Endodermal cell (in vitro differentiated cells): ENCODE data around the gene CKAP2L. TPM values are rescaled to one million over a fixed set of nuclear protein-coding genes. Genes with fewer than 3 reads are reported as not detected.

Experiments used
- DNase-seq: peaks from one replicate; pipeline ENCODE4 v3.0.0-alpha.2; 2017
- H3K27ac ChIP-seq: 2 replicates; pipeline ENCODE4 v1.5.1; 2013; ENCODE audit warnings: mild to moderate bottlenecking, low read depth, low read length, moderate library complexity
- H3K27me3 ChIP-seq: 2 replicates; pipeline ENCODE4 v1.6.1; 2013; ENCODE audit warnings: mild to moderate bottlenecking, low read length, moderate library complexity; ENCODE audit not compliant: insufficient read depth, control insufficient read depth, poor library complexity, severe bottlenecking
- H3K36me3 ChIP-seq: 2 replicates; pipeline ENCODE4 v1.7.0; 2013; ENCODE audit warnings: mild to moderate bottlenecking, low read length, moderate library complexity; ENCODE audit not compliant: control insufficient read depth, insufficient read depth
- H3K4me1 ChIP-seq: one replicate; pipeline ENCODE4 v1.7.0; 2013; ENCODE audit warnings: low read length; ENCODE audit not compliant: control insufficient read depth, insufficient read depth
- H3K4me3 ChIP-seq: 2 replicates; pipeline ENCODE4 v1.5.1; 2013; ENCODE audit warnings: mild to moderate bottlenecking, low read length, moderate library complexity
- H3K9ac ChIP-seq: 2 replicates; pipeline ENCODE4 v1.6.1; 2013; ENCODE audit warnings: mild to moderate bottlenecking, low read length, moderate library complexity; ENCODE audit not compliant: poor library complexity, severe bottlenecking; ENCODE audit errors: extremely low read depth
- H3K9me3 ChIP-seq: 2 replicates; pipeline ENCODE4 v1.6.1; 2013; ENCODE audit warnings: mild to moderate bottlenecking, low read length, moderate library complexity; ENCODE audit not compliant: control insufficient read depth
- H3K27ac Mint-ChIP-seq: 2 replicates; pipeline ENCODE4 v1.8.0; 2020; ENCODE audit warnings: mixed read lengths
- H3K27me3 Mint-ChIP-seq: 2 replicates; pipeline ENCODE4 v1.8.0; 2021; ENCODE audit warnings: mild to moderate bottlenecking, mixed read lengths; ENCODE audit not compliant: insufficient read depth
- H3K36me3 Mint-ChIP-seq: 2 replicates; pipeline ENCODE4 v1.8.0; 2020; ENCODE audit warnings: low read depth, mixed read lengths
- H3K4me1 Mint-ChIP-seq: 2 replicates; pipeline ENCODE4 v1.8.0; 2020; ENCODE audit warnings: mixed read lengths
- H3K4me3 Mint-ChIP-seq: 2 replicates; pipeline ENCODE4 v1.8.0; 2020; ENCODE audit warnings: mild to moderate bottlenecking, moderate library complexity, mixed read lengths
- H3K9me3 Mint-ChIP-seq: 2 replicates; pipeline ENCODE4 v1.8.0; 2020; ENCODE audit warnings: mild to moderate bottlenecking, mixed read lengths
- WGBS, 2 experiments: methylation state at CpG; one replicate each; pipeline versions ENCODE4 v1.1.5 to v1.1.7; 2013; ENCODE audit warnings: missing lambda C conversion rate in 2 of 2, mixed read lengths in 1 of 2; ENCODE audit not compliant: insufficient coverage in 1 of 2, insufficient read length in 1 of 2; 5-methylcytosine and 5-hydroxymethylcytosine counted together
- total RNA-seq, 2 donors: library from RNA; stranded (reverse); fragmentation: NEBNext Ultra II Directional in 1 of 2; extraction: Animal tissue kit (Norgen Biotek cat#: 25700) in 1 of 2; gene quantifications; 2 replicates in 1 of 2; 3 replicates in 1 of 2; pipeline ENCODE4 v1.2.1, GENCODE V29; 2021
- TF ChIP-seq, protein P1 (sequence below): fragments of 200-600 bp; sonication (generic); conservative IDR thresholded peaks from 2 replicates; pipeline ENCODE4 v1.5.0; 2021; ENCODE audit warnings: antibody characterized with exemption, mild to moderate bottlenecking

Gene CKAP2L
- total RNA-seq, 2 donors from 2014 or later: 20.1 to 30.3 TPM

DNA sequence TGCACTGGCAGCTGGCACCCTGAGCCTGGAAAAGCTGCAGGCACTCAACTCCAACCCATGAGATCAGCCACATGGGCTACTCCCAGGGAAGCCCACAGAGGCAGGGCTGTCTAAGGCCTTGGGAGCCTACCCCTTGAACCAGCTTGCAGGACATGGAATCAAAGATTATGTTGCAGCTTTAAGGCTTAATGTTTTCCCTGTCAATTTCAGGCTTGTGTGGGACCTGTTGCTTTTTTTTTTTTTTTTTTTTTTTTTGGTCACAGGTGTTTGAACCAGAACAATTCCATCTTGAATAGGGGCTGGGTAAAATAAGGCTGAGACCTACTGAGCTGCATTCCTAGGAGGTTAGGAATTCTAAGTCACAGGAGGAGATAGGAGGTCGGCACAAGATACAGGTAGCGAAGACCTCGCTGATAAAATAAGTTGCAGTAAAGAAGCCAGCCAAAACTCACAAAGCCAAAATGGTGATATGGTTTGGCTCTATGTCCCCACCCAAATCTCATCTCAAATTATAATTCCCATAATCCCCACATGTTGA is 27.4 kb upstream of the CKAP2L start:
- Mint-ChIP-seq H3K4me1 (peaks cover 12% of the 10 kb centered on the region), H3K27me3 (no peaks in the 10 kb centered on the region), H3K4me3 (no peak overlapping the region), H3K36me3 (no peaks in the 10 kb centered on the region), H3K9me3 (no peaks in the 10 kb centered on the region), H3K27ac (no peak overlapping the region)
- Histone ChIP-seq H3K4me1 (no peaks in the 10 kb centered on the region), H3K4me3 (no peak overlapping the region), H3K9ac (no peak overlapping the region), H3K27ac (no peak overlapping the region), H3K27me3 (no peaks in the 10 kb centered on the region), H3K9me3 (no peaks in the 10 kb centered on the region), H3K36me3 (no peaks in the 10 kb centered on the region)
- DNase-seq: no peak
- TF ChIP-seq, protein P1, sequence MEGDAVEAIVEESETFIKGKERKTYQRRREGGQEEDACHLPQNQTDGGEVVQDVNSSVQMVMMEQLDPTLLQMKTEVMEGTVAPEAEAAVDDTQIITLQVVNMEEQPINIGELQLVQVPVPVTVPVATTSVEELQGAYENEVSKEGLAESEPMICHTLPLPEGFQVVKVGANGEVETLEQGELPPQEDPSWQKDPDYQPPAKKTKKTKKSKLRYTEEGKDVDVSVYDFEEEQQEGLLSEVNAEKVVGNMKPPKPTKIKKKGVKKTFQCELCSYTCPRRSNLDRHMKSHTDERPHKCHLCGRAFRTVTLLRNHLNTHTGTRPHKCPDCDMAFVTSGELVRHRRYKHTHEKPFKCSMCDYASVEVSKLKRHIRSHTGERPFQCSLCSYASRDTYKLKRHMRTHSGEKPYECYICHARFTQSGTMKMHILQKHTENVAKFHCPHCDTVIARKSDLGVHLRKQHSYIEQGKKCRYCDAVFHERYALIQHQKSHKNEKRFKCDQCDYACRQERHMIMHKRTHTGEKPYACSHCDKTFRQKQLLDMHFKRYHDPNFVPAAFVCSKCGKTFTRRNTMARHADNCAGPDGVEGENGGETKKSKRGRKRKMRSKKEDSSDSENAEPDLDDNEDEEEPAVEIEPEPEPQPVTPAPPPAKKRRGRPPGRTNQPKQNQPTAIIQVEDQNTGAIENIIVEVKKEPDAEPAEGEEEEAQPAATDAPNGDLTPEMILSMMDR: no peak
- WGBS, 2 experiments: 77 to 100% methylated on average over 2 to 3 of the region's 3 CpGs

DNA sequence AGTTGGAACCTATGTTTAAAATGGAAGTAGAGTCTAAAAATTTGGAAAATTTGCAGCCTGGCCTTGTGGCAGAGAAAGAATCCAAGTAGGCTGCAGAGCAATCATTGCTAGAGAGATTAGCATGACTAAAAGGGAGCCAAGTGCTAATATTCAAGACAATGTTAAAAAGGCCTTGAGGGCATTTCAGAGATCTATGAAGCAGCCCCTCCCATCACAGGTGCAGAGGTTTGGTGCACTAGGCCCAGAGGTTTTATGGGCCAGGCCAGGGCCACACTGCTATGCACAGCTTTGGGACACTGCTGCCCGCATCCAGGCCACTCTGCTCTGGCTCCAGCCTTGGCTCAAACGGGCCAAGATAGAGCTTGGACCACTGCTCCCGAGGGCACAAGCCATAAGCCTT is 26.6 kb upstream of the CKAP2L start:
- H3K4me1 Mint-ChIP-seq: peaks cover 12% of the 10 kb centered on the region
- Histone ChIP-seq H3K4me1 (no peaks in the 10 kb centered on the region), H3K27me3 (no peaks in the 10 kb centered on the region), H3K9ac (no peak overlapping the region), H3K4me3 (no peak overlapping the region), H3K9me3 (no peaks in the 10 kb centered on the region), H3K27ac (no peak overlapping the region), H3K36me3 (no peaks in the 10 kb centered on the region)
- no peaks in the 10 kb centered on the region for H3K36me3 Mint-ChIP-seq
- 94 to 100% methylated on average over 1 to 3 of the region's 3 CpGs for WGBS, 2 experiments
- H3K27me3 Mint-ChIP-seq: no peaks in the 10 kb centered on the region
- no peak overlapping the region for H3K4me3 Mint-ChIP-seq
- DNase-seq: no peak
- no peaks in the 10 kb centered on the region for H3K9me3 Mint-ChIP-seq
- no peak overlapping the region for H3K27ac Mint-ChIP-seq
- TF ChIP-seq, protein P1: no peak

DNA sequence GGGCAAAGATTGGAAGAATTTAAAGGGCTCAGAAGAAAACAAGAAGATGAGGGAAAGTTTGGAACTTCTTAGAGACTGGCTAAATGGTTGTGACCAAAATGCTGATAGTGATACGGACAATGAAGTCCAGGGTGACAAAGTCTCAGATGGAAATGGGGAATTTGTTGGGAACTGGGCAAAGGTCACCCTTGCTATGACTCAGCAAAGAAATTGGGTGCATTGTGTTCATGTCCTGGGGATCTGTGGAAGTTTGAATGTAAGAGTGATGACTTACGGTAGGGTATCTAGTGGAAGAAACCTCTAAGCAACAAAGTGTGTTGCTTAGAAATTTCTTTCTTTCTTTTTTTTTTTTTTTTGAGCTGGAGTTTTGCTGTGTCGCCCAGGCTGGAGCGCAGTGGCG is 25.9 kb upstream of the CKAP2L start:
- no peaks in the 10 kb centered on the region for H3K27me3 ChIP-seq
- WGBS, 2 experiments: 88 to 100% methylated on average over 1 to 5 of the region's 5 CpGs
- H3K4me1 ChIP-seq: no peaks in the 10 kb centered on the region
- no peak overlapping the region for H3K9ac ChIP-seq
- TF ChIP-seq, protein P1: no peak
- H3K36me3 ChIP-seq: no peaks in the 10 kb centered on the region
- H3K9me3 ChIP-seq: no peaks in the 10 kb centered on the region
- H3K36me3 Mint-ChIP-seq: no peaks in the 10 kb centered on the region
- DNase-seq: no peak
- H3K9me3 Mint-ChIP-seq: no peaks in the 10 kb centered on the region
- H3K27ac ChIP-seq: no peak overlapping the region
- no peak overlapping the region for H3K27ac Mint-ChIP-seq
- no peak overlapping the region for H3K4me3 ChIP-seq
- no peak overlapping the region for H3K4me3 Mint-ChIP-seq
- no peaks in the 10 kb centered on the region for H3K27me3 Mint-ChIP-seq
- peaks cover 12% of the 10 kb centered on the region for H3K4me1 Mint-ChIP-seq
